Bronchial epithelial cell (primary cell): ENCODE results near the gene TMC6. TPM values are rescaled to one million over a fixed set of nuclear protein-coding genes. Genes with fewer than 3 reads are reported as not detected.
A peak's percentile ranks its signal among the peaks of the same experiment; 100 is the strongest.

Experiments used
- DNase-seq: peaks from one replicate; pipeline ENCODE4 v3.0.0-alpha.2; 2010; ENCODE audit warnings: low read depth
- FAIRE-seq: peaks from 2 replicates; lab custom pipeline; 2011; peaks lifted over from hg19 to GRCh38; lab: Jason Lieb, UNC
- H3K27me3 ChIP-seq: 2 replicates; pipeline ENCODE4 v1.5.1; 2011; ENCODE audit warnings: low read length; ENCODE audit not compliant: control insufficient read depth, insufficient read depth
- H3K36me3 ChIP-seq: 2 replicates; pipeline ENCODE4 v1.5.1; 2011; ENCODE audit warnings: low read length; ENCODE audit not compliant: control insufficient read depth, insufficient read depth
- H3K4me3 ChIP-seq: 2 replicates; pipeline ENCODE4 v1.5.1; 2011; ENCODE audit warnings: mild to moderate bottlenecking, low read depth, low read length, control low read depth
- CTCF ChIP-seq: IDR thresholded peaks from 2 replicates; pipeline ENCODE4 v1.5.1; 2011; ENCODE audit warnings: mild to moderate bottlenecking, moderate library complexity, low read length, control low read depth, inconsistent platforms; ENCODE audit not compliant: insufficient read depth, severe bottlenecking
- total RNA-seq: library from RNA; depleted of rRNA; stranded (reverse); fragments of >200 nt; gene quantifications from 2 replicates; pipeline ENCODE4 v1.2.1, GENCODE V29; 2014

The TMC6 gene, protein sequence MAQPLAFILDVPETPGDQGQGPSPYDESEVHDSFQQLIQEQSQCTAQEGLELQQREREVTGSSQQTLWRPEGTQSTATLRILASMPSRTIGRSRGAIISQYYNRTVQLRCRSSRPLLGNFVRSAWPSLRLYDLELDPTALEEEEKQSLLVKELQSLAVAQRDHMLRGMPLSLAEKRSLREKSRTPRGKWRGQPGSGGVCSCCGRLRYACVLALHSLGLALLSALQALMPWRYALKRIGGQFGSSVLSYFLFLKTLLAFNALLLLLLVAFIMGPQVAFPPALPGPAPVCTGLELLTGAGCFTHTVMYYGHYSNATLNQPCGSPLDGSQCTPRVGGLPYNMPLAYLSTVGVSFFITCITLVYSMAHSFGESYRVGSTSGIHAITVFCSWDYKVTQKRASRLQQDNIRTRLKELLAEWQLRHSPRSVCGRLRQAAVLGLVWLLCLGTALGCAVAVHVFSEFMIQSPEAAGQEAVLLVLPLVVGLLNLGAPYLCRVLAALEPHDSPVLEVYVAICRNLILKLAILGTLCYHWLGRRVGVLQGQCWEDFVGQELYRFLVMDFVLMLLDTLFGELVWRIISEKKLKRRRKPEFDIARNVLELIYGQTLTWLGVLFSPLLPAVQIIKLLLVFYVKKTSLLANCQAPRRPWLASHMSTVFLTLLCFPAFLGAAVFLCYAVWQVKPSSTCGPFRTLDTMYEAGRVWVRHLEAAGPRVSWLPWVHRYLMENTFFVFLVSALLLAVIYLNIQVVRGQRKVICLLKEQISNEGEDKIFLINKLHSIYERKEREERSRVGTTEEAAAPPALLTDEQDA
- 42.9 and 51.7 TPM in 2 replicates for total RNA-seq

GRCh38 chr17:78128551-78129350 is at the start of gene TMC6:
TSS of gene TMC6 (minus strand) at chr17:78128755. CDS start at chr17:78126832, 1,923 bp downstream.
- DNase-seq (no peak), FAIRE-seq (no peak)
- H3K4me3 ChIP-seq = peak within 1 kb of the TSS; percentile 78
- peaks cover 7% of the 10 kb centered on the region for H3K36me3 ChIP-seq
- TF ChIP-seq CTCF = no peak
- H3K27me3 ChIP-seq = no peaks in the 10 kb centered on the region

- DNase-seq = peak; percentile 35
- no peak overlapping the region for H3K4me3 ChIP-seq
- no peak for FAIRE-seq
- H3K27me3 ChIP-seq = no peaks in the 10 kb centered on the region
- peaks cover 2% of the 10 kb centered on the region for H3K36me3 ChIP-seq
- peak; percentile 99 for TF ChIP-seq CTCF
Observed at GRCh38 chr17:78176548-78177025, 48.0 kb upstream of the TMC6 start.

GRCh38 chr17:78175643-78175981 is 47.1 kb upstream of the TMC6 start:
- H3K36me3 ChIP-seq = peaks cover 7% of the 10 kb centered on the region
- TF ChIP-seq CTCF = no peak
- no peak overlapping the region for H3K4me3 ChIP-seq
- FAIRE-seq (no peak), DNase-seq (no peak)
- H3K27me3 ChIP-seq = no peaks in the 10 kb centered on the region

GRCh38 chr17:78174870-78175642 is 46.5 kb upstream of the TMC6 start:
- H3K27me3 ChIP-seq = no peaks in the 10 kb centered on the region
- peak; percentile 22 for TF ChIP-seq CTCF
- H3K4me3 ChIP-seq = no peak overlapping the region
- FAIRE-seq (no peak), DNase-seq (no peak)
- peaks cover 8% of the 10 kb centered on the region for H3K36me3 ChIP-seq

DNA sequence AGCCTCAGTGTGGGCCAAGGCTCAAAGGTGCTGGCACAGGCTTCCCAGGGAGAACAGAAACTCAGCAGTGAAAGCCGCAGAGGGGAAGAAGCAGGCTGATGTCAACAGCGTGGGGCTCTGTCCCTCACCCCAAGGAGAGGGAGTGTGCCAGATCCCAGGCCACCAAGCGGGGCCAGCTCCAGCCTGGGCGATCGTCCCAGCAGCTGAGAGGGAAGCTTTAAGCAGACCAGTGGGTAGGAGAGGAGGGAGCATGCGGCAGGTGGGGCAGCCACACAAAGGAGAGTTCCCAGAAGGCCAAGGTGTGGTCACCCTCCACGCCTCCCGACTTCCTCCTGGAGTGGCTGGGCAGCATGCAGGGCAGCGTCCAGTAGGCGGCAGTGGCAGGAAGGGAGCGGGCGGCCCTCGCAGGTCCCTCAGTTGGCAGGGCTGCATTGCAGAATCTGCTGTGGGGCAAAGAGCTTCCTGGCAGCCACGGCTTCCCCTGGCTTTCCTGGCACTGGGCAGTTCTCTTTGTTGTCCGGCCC is 45.9 kb upstream of the TMC6 start:
- FAIRE-seq (no peak), DNase-seq (no peak)
- Histone ChIP-seq H3K27me3 (no peaks in the 10 kb centered on the region), H3K4me3 (no peak overlapping the region), H3K36me3 (peaks cover 8% of the 10 kb centered on the region)
- peak; percentile 49 for TF ChIP-seq CTCF
